SK-N-SH treated with all-trans-retinoic acid at 6 μM for 48 hours (cell line): ENCODE measurements around the gene ASTN2.

ENCODE experiments used
- CSRNP3 ChIP-seq: fragments of 250-450 bp; sonication (Bioruptor Pico); IDR thresholded peaks from 2 replicates; pipeline ENCODE4 v1.5.1; 2021; ENCODE audit warnings: mild to moderate bottlenecking, moderate library complexity
- ISL1 ChIP-seq: fragments of 250-450 bp; sonication (Bioruptor Pico); IDR thresholded peaks from 2 replicates; pipeline ENCODE4 v2.1.2; 2022; ENCODE audit warnings: mild to moderate bottlenecking, moderate library complexity
- PATZ1 ChIP-seq: fragments of 250-450 bp; sonication (Bioruptor Pico); IDR thresholded peaks from 2 replicates; pipeline ENCODE4 v1.8.0; 2020; ENCODE audit warnings: mild to moderate bottlenecking, moderate library complexity, borderline replicate concordance
- PPARA ChIP-seq: fragments of 250-450 bp; sonication (Bioruptor Pico); IDR thresholded peaks from 2 replicates; pipeline ENCODE4 v1.5.0; 2020; ENCODE audit warnings: mild to moderate bottlenecking, borderline replicate concordance
- RARB ChIP-seq: fragments of 250-450 bp; sonication (Bioruptor Pico); IDR thresholded peaks from 2 replicates; pipeline ENCODE4 v1.8.0; 2021; ENCODE audit warnings: mild to moderate bottlenecking, moderate library complexity
- TCF4 ChIP-seq: fragments of 250-450 bp; sonication (Bioruptor Pico); IDR thresholded peaks from 2 replicates; pipeline ENCODE4 v1.8.0; 2021; ENCODE audit warnings: mild to moderate bottlenecking, moderate library complexity, borderline replicate concordance
- TOX ChIP-seq: fragments of 250-450 bp; sonication (Bioruptor Pico); IDR thresholded peaks from 2 replicates; pipeline ENCODE4 v1.8.0; 2021; ENCODE audit warnings: mild to moderate bottlenecking, moderate library complexity, borderline replicate concordance
- TSHZ2 ChIP-seq: fragments of 250-450 bp; sonication (Bioruptor Pico); IDR thresholded peaks from 2 replicates; pipeline ENCODE4 v1.5.0; 2020; ENCODE audit warnings: mild to moderate bottlenecking, moderate library complexity
- ZC3H10 ChIP-seq: fragments of 250-450 bp; sonication (Bioruptor Pico); IDR thresholded peaks from 2 replicates; pipeline ENCODE4 v1.5.1; 2021; ENCODE audit warnings: mild to moderate bottlenecking, moderate library complexity
- ZFP3 ChIP-seq: fragments of 250-450 bp; sonication (Bioruptor Pico); IDR thresholded peaks from 2 replicates; pipeline ENCODE4 v1.5.0; 2020; ENCODE audit warnings: mild to moderate bottlenecking, moderate library complexity
- ZFP30 ChIP-seq: fragments of 450-650 bp; formaldehyde crosslinking; IDR thresholded peaks from 2 replicates; pipeline ENCODE4 v1.5.0; 2022; ENCODE audit warnings: mild to moderate bottlenecking, moderate library complexity
- ZNF565 ChIP-seq: fragments of 450-650 bp; formaldehyde crosslinking; conservative IDR thresholded peaks from 2 replicates; pipeline ENCODE4 v1.5.0; 2020; ENCODE audit warnings: low read depth, mild to moderate bottlenecking, moderate library complexity

GRCh38 chr9:116599342-116599884 is 815.4 kb downstream of the ASTN2 start:
- TF ChIP-seq ISL1 (CRISPR knock-in tag) = no peak
- TF ChIP-seq ZNF565 = no peak
- TF ChIP-seq CSRNP3 (CRISPR knock-in tag) = no peak
- no peak for TF ChIP-seq ZFP30 (CRISPR knock-in tag)
- TF ChIP-seq TSHZ2 = no peak
- no peak for TF ChIP-seq ZC3H10 (CRISPR knock-in tag)
- TF ChIP-seq ZFP3 (CRISPR knock-in tag) = no peak
- TF ChIP-seq TOX = no peak
- TF ChIP-seq PATZ1 (CRISPR knock-in tag) = no peak
- no peak for TF ChIP-seq TCF4
- no peak for TF ChIP-seq PPARA (CRISPR knock-in tag)
- TF ChIP-seq RARB (CRISPR knock-in tag) = no peak
